B cell (primary cell): ENCODE results near the gene TUT1. TPM values are rescaled to one million over a fixed set of nuclear protein-coding genes. Genes with fewer than 3 reads are reported as not detected.

Experiments used
- polyA plus RNA-seq: library from polyadenylated mRNA; depleted of rRNA; stranded (reverse); fragments of >200 nt; gene quantifications from 2 replicates; pipeline ENCODE4 v1.2.3, GENCODE V29; 2012
- small RNA-seq: library from RNA; depleted of rRNA; stranded (forward); fragments of <200 nt; gene quantifications from one replicate; pipeline ENCODE3, GENCODE V24; 2012; ENCODE audit warnings: low replicate concordance, low read depth; ENCODE audit not compliant: insufficient read length
- total RNA-seq, 2 donors: library from RNA; stranded (reverse); fragments of 120-200 nt in 1 of 2; gene quantifications; 1 replicate in 1 of 2; 2 replicates in 1 of 2; pipeline versions ENCODE4 v1.2.3 to v1.2.4, GENCODE V29; 2013 to 2022

The TUT1 gene
- total and polyA plus RNA-seq, 2 donors (not counting 1 experiment from before 2014, with no cell fraction given): 31.1 to 47.7 TPM

Small RNAs within 50 kb of the gene (small RNA-seq; reads per million reads assigned to genes)
- gene AP001458.1 (not detected), gene EEF1G (not detected), gene MIR6747 (not detected)

Other genes with a start within 250 kb of the TUT1 start
- not detected in 2 replicates for gene SCGB1A1, start 172.5 kb downstream of the TUT1 start, total RNA-seq
- gene SCGB1A1, start 172.5 kb downstream of the TUT1 start, polyA plus RNA-seq: not detected in 2 replicates
- gene AHNAK, start 44.7 kb downstream of the TUT1 start, total RNA-seq: 228 and 229 TPM in 2 replicates
- gene AHNAK, start 44.7 kb downstream of the TUT1 start, polyA plus RNA-seq: 58.1 and 63.7 TPM in 2 replicates
- 1,778 and 1,867 TPM in 2 replicates for gene EEF1G, start 17.6 kb downstream of the TUT1 start, total RNA-seq
- 1,359 and 1,582 TPM in 2 replicates for gene EEF1G, start 17.6 kb downstream of the TUT1 start, polyA plus RNA-seq
- 127 and 139 TPM in 2 replicates for gene MTA2, start 10.3 kb upstream of the TUT1 start, total RNA-seq
- 37.2 and 46.9 TPM in 2 replicates for gene MTA2, start 10.3 kb upstream of the TUT1 start, polyA plus RNA-seq
- gene EML3, start 21.3 kb upstream of the TUT1 start, total RNA-seq: 127 and 135 TPM in 2 replicates
- gene EML3, start 21.3 kb upstream of the TUT1 start, polyA plus RNA-seq: 128 and 170 TPM in 2 replicates
- 0.68 and 2.0 TPM in 2 replicates for gene ROM1, start 21.7 kb upstream of the TUT1 start, total RNA-seq
- gene ROM1, start 21.7 kb upstream of the TUT1 start, polyA plus RNA-seq: 1.3 and 1.7 TPM in 2 replicates
- gene B3GAT3, start 30.5 kb upstream of the TUT1 start, total RNA-seq: 63.1 and 66.6 TPM in 2 replicates
- 88.9 and 89.3 TPM in 2 replicates for gene B3GAT3, start 30.5 kb upstream of the TUT1 start, polyA plus RNA-seq
- gene GANAB, start 55.1 kb upstream of the TUT1 start, total RNA-seq: 190 and 204 TPM in 2 replicates
- gene GANAB, start 55.1 kb upstream of the TUT1 start, polyA plus RNA-seq: 98.7 and 139 TPM in 2 replicates
- gene INTS5, start 61.8 kb upstream of the TUT1 start, total RNA-seq: 21.3 and 22.7 TPM in 2 replicates
- 8.7 and 14.3 TPM in 2 replicates for gene INTS5, start 61.8 kb upstream of the TUT1 start, polyA plus RNA-seq
- gene C11orf98, start 73.7 kb upstream of the TUT1 start, total RNA-seq: 48.1 and 52.0 TPM in 2 replicates
- 41.5 and 46.3 TPM in 2 replicates for gene C11orf98, start 73.7 kb upstream of the TUT1 start, polyA plus RNA-seq
- gene CSKMT, start 73.8 kb upstream of the TUT1 start, total RNA-seq: 57.3 and 78.7 TPM in 2 replicates
- gene CSKMT, start 73.8 kb upstream of the TUT1 start, polyA plus RNA-seq: 21.3 and 39.0 TPM in 2 replicates
- 6.5 and 8.9 TPM in 2 replicates for gene UQCC3, start 80.2 kb upstream of the TUT1 start, total RNA-seq
- gene UQCC3, start 80.2 kb upstream of the TUT1 start, polyA plus RNA-seq: 2.8 and 5.6 TPM in 2 replicates
- 32.5 and 33.3 TPM in 2 replicates for gene LBHD1, start 80.7 kb upstream of the TUT1 start, total RNA-seq
- 19.3 and 23.3 TPM in 2 replicates for gene LBHD1, start 80.7 kb upstream of the TUT1 start, polyA plus RNA-seq
- gene UBXN1, start 87.5 kb upstream of the TUT1 start, total RNA-seq: 186 and 193 TPM in 2 replicates
- gene UBXN1, start 87.5 kb upstream of the TUT1 start, polyA plus RNA-seq: 180 and 289 TPM in 2 replicates
- gene LRRN4CL, start 98.0 kb upstream of the TUT1 start, total RNA-seq: 0.15 and 0.25 TPM in 2 replicates
- 0.03 TPM in 1 of 2 replicates, not detected in the other for gene LRRN4CL, start 98.0 kb upstream of the TUT1 start, polyA plus RNA-seq
- 49.2 and 56.3 TPM in 2 replicates for gene BSCL2, start 115.9 kb upstream of the TUT1 start, total RNA-seq
- 38.5 TPM in 2 replicates for gene BSCL2, start 115.9 kb upstream of the TUT1 start, polyA plus RNA-seq
- 0.95 and 2.1 TPM in 2 replicates for gene GNG3, start 116.2 kb upstream of the TUT1 start, total RNA-seq
- gene GNG3, start 116.2 kb upstream of the TUT1 start, polyA plus RNA-seq: 5.5 and 8.0 TPM in 2 replicates
- 70.4 and 78.2 TPM in 2 replicates for gene HNRNPUL2, start 135.9 kb upstream of the TUT1 start, total RNA-seq
- gene HNRNPUL2, start 135.9 kb upstream of the TUT1 start, polyA plus RNA-seq: 14.6 and 15.7 TPM in 2 replicates
- gene TTC9C, start 137.0 kb upstream of the TUT1 start, total RNA-seq: 56.3 and 57.9 TPM in 2 replicates
- gene TTC9C, start 137.0 kb upstream of the TUT1 start, polyA plus RNA-seq: 33.5 and 36.7 TPM in 2 replicates
- 22.0 and 24.8 TPM in 2 replicates for gene ZBTB3, start 162.6 kb upstream of the TUT1 start, total RNA-seq
- 3.8 and 8.7 TPM in 2 replicates for gene ZBTB3, start 162.6 kb upstream of the TUT1 start, polyA plus RNA-seq
- gene POLR2G, start 170.1 kb upstream of the TUT1 start, total RNA-seq: 76.8 and 78.7 TPM in 2 replicates
- 113 and 129 TPM in 2 replicates for gene POLR2G, start 170.1 kb upstream of the TUT1 start, polyA plus RNA-seq
- gene TAF6L, start 179.9 kb upstream of the TUT1 start, total RNA-seq: 43.2 and 48.2 TPM in 2 replicates
- 28.2 and 75.1 TPM in 2 replicates for gene TAF6L, start 179.9 kb upstream of the TUT1 start, polyA plus RNA-seq
- gene TMEM179B, start 195.9 kb upstream of the TUT1 start, total RNA-seq: 62.3 and 71.5 TPM in 2 replicates
- gene TMEM179B, start 195.9 kb upstream of the TUT1 start, polyA plus RNA-seq: 43.2 and 64.3 TPM in 2 replicates
- 15.6 and 16.2 TPM in 2 replicates for gene TMEM223, start 200.5 kb upstream of the TUT1 start, total RNA-seq
- gene TMEM223, start 200.5 kb upstream of the TUT1 start, polyA plus RNA-seq: 6.0 and 12.0 TPM in 2 replicates
- 161 TPM in 2 replicates for gene NXF1, start 213.9 kb upstream of the TUT1 start, total RNA-seq
- gene NXF1, start 213.9 kb upstream of the TUT1 start, polyA plus RNA-seq: 242 and 262 TPM in 2 replicates
- gene STX5, start 240.5 kb upstream of the TUT1 start, total RNA-seq: 98.1 and 99.1 TPM in 2 replicates
- gene STX5, start 240.5 kb upstream of the TUT1 start, polyA plus RNA-seq: 41.0 and 42.1 TPM in 2 replicates
- gene TEX54, start 241.3 kb upstream of the TUT1 start, total RNA-seq: 1.1 TPM in 1 of 2 replicates, not detected in the other
- gene TEX54, start 241.3 kb upstream of the TUT1 start, polyA plus RNA-seq: not detected in 2 replicates
- gene WDR74, start 248.1 kb upstream of the TUT1 start, total RNA-seq: 131 and 136 TPM in 2 replicates
- 122 and 148 TPM in 2 replicates for gene WDR74, start 248.1 kb upstream of the TUT1 start, polyA plus RNA-seq